CD4-positive, alpha-beta T cell treated with Interferon alpha-2 for 1 hour (primary cell): ENCODE measurements around the gene CORO2B.
"Not testable (repeated sequence)": the region's sequence is repeated elsewhere in the genome, so short reads cannot be mapped to it uniquely, and the experiment has no call there.

Source experiments
- DNase-seq, 2 donors: peaks; one replicate each; pipeline ENCODE4 v3.0.0-alpha.2; 2020 to 2022

Gene CORO2B

GRCh38 chr15:68631601-68632051 is 52.8 kb downstream of the CORO2B start:
- DNase-seq = peak in 1 of 2 donors; percentile 80

DNA sequence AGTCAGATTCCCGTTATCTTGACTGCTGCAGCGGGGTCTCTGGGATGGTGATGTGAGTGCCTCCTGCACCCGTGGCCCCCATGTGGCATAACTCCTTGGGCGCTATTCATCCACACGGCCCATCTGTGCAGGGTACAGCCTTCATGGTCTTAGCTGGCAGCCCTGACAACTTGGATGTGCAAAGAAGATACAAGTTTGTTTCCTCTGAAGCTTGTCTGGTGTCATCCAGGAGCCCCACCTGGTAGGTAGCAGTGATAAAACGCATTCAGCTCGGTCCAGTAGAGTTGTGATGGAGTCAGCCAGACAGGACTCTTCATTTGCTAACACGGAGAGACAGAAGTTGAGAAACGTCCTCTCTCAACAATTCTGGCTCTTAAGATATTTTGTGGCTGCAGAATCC is 53.3 kb downstream of the CORO2B start:
- no peak for DNase-seq

GRCh38 chr15:68633231-68634121 is 54.7 kb downstream of the CORO2B start:
- DNase-seq = no peak

- DNase-seq = no peak
Observed at GRCh38 chr15:68634122-68634482, 55.3 kb downstream of the CORO2B start.

GRCh38 chr15:68634531-68634930 is 55.7 kb downstream of the CORO2B start:
- no peak for DNase-seq

DNA sequence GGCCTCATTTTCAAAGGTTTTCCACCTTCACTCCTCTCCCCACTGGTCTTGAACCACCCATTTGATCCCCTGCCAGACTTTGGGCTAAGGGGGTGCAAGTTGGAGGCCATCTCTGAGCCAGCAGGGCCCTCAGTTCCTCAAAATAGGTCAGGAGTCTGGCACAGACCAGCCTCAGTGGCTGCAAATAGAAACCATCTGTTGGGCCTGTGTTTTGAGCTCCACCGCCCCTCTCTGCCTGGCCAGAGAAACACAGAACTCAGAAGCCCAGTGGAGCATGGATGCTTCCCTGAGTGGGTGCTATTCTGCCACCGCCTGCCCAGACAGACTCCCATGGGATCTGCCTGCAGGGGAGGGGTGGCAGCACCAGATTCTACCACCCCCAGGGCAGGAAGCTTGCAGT is 56.3 kb downstream of the CORO2B start:
- DNase-seq = no peak

GRCh38 chr15:68636256-68636655 is 57.5 kb downstream of the CORO2B start:
- no peak for DNase-seq

- no peak for DNase-seq
Observed at GRCh38 chr15:68637767-68638404, 59.1 kb downstream of the CORO2B start.

DNA sequence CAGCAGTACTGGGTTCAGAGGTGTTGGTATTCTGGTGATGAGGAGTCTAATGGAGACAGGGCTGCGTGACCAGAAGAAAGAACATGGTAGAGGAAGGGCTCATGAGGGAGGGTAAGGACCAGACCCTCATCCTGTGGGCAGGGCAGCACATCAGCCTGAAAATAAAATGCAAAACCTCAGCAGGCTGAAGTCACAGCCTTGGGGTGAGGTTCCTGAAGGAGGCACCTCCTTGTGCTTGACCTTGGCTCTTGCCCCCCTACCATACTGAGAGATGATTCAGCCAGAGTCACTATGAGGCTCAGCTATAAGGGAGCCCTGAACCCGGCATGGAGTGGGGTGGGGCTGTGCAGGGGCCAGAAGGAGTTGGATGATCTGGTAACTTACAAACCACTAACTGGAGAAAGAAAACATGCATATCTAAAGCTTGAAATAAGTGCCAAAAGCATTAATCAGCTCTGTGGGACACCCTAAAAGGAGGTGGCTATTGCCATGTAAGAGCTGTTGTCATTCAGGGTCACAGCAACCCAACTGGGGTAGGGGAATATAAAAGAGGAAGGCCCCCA is 60.2 kb downstream of the CORO2B start:
- no peak for DNase-seq

- DNase-seq = no peak
Observed at GRCh38 chr15:68639926-68640600, 61.3 kb downstream of the CORO2B start.

- no peak for DNase-seq
Observed at GRCh38 chr15:68640791-68641331, 62.1 kb downstream of the CORO2B start.

- no peak for DNase-seq
Observed at GRCh38 chr15:68641376-68641775, 62.6 kb downstream of the CORO2B start.

DNA sequence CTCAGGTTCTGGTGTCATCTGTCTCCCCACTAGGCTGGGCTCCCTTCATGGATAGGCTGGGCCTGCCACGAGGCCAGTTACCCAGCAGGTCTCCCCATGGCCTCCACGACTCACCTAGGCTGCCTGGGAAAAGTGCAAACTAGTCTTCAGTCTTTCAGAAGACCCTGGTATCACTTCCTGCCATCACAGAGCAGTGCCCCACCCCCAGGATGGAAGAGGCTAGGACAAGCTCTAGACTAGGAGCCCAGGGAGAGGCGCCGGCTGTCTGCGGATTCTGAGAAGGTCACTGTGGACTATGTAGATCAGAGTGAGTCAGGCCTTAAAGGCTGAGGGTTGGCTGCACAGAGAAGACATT is 63.7 kb downstream of the CORO2B start:
- DNase-seq = no peak

- DNase-seq = no peak
Observed at GRCh38 chr15:68643216-68643830, 64.5 kb downstream of the CORO2B start.

DNA sequence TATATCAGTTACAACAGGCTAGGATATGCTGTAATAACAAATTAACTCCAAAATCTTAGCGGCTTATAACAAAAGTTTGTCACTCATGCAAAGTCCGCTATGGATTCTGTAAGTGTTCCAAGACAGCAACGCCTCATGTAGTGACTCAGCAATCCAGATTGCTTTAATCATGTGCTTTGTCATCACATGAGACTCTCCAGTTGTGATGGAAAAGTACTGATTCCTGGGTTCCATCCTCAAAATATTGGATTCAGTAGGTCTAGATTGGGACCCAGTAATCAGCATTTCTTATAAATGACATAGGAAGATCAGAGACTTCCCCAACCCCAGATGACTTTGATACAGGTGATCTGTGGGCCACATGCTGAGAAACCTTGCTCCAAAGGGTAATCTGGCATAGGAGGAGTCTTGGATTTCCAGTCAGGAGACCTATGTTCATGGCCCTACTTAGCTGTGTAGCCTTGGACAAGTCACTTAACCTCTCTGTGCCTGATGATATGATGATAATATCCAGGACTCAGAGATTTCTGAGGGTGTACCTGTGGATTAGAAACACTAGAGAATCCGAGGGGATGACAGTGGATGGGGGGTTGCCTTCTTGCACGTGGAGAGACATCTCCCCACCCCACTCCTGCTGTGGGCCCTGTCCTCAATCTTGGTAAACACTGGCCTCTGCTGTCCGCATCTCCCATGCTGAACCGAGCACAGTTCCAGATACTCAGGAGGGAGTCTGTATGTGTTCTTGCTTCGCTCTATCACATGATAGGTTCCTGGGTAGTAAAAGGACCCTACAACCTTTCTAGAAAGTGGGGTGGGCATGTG is 65.5 kb downstream of the CORO2B start:
- no peak for DNase-seq

- no peak for DNase-seq
Observed at GRCh38 chr15:68644996-68645395, 66.2 kb downstream of the CORO2B start.

GRCh38 chr15:68646156-68646555 is 67.4 kb downstream of the CORO2B start:
- no peak for DNase-seq

- DNase-seq = no peak
Observed at GRCh38 chr15:68646696-68647095, 67.9 kb downstream of the CORO2B start.

DNA sequence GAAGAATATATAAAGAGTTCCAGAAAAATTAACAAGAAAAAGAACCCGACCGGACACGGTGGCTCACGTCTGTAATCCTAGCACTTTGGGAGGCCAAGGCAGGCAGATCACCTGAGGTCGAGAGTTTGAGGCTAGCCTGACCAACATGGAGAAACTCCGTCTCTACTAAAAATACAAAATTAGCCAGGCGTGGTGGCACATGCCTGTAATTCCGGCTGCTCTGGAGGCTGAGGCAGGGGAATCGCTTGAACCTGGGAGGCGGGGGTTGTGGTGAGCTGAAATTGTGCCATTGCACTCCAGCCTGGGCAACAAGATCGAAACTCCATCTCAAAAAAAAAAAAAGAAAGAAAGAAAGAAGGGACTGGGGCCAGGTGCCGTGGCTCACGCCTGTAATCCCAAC is 68.6 kb downstream of the CORO2B start:
- DNase-seq = not testable (repeated sequence)

DNA sequence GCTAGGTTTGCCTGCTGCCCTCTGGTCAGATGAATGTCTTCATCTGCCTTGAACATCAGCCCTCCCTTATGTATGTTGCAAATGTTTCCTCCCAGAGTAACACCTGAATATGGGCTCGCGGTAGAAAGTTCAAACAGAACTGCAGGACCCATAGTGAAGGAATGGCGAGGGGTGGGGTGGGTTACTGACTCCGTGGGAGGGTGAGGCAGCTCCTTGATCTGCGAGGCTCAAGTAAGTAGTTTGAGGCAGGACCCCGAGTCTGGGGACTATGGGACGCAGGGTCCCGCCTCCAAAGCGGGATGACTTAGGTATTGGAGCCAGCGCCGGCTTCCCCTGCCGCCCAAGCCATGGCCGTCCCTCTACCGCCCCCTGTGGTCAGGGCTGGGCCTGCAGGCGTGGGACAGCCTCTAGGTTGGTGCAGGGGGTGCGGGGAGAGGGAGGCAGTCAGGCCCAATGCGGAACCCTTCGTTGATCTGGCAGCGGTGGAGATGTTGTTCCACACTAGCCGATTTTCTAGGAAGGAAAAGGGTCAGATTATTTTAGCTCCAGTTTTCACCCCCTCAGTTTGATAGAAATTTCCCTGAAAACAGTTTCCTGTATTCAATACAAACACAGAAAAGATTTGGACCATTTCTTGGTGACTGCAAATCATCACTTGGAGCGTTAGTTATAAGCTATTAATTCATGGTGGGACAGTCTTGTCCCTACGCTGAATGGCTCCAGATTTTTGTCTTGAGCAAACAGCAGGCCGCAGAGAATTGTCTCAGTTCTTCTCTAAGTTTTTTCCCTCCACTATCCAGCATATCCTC is 72.3 kb downstream of the CORO2B start:
- DNase-seq = peak; percentile 17 to 23
